ENCODE measurements around the gene CAMTA1. TPM values are rescaled to one million over a fixed set of nuclear protein-coding genes. Genes with fewer than 3 reads are reported as not detected.

Gene CAMTA1
- total and polyA plus RNA-seq, 2 experiments from 2014 or later = 89.0 to 145 TPM

DNA sequence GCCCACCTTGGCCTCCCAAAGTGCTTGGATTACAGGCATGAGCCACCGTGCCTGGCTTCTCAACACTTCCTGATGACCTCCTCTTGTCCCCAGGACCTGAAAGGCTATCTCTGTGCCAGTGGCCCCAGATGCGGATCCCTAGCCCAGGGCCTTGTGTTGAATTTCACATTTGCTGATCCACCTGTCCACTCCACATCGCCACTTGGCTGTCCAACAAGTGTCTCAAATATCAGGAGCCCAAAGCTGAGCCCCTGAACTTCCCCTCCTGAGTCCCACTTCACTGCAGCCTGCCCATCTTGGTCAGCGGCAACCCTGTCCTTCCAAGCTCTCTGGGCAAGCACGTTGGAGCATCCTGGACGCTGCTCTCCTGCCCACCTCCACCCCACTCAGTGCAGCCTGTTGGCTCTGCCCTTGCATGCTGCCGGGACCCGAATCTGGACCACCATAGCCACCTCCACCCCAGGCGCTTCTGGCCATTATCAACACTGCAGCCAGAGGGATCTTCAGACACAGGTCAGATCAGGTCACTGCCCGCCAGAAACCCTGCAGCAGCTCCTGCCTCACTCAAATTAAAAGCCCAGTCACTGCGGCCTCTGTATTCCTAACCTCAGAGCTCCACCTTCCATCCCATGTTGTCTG lies 633.3 kb downstream of the CAMTA1 start:
- no peak for DNase-seq (ENCODE audit: low spot score)
- H3K79me2 ChIP-seq = no peaks in the 10 kb centered on the region
- H3K4me2 ChIP-seq = no peak overlapping the region
- 88% methylated on average over 9 of the region's 11 CpGs for WGBS (ENCODE audit: low lambda C conversion rate, missing lambda C conversion rate)
- H3K4me3 ChIP-seq = no peak overlapping the region
- no peaks in the 10 kb centered on the region for H3K36me3 ChIP-seq (replicated peaks; ENCODE audit: insufficient read depth, low read depth)
- no peaks in the 10 kb centered on the region for H3K9me3 ChIP-seq (ENCODE audit: low read depth)
- H3K4me1 ChIP-seq (ENCODE audit: insufficient read depth) = no peaks in the 10 kb centered on the region
- no peaks in the 10 kb centered on the region for H3K27me3 ChIP-seq
- H2AFZ ChIP-seq = no peak overlapping the region
- no peak overlapping the region for H3K27ac ChIP-seq
- H4K20me1 ChIP-seq (ENCODE audit: insufficient read depth, poor library complexity, severe bottlenecking) = no peaks in the 10 kb centered on the region
- TF ChIP-seq CTCF (IDR thresholded peaks at IDR 0.05; ENCODE audit: poor library complexity) = no peak
- no peak for TF ChIP-seq EZH2phosphoT487 (IDR thresholded peaks at IDR 0.05; ENCODE audit: low read depth, severe bottlenecking, unreplicated experiment)
- no peak for TF ChIP-seq EZH2 (IDR thresholded peaks at IDR 0.05; ENCODE audit: borderline replicate concordance)
- H3K9me2 ChIP-seq (replicated peaks; ENCODE audit: insufficient read depth) = no peaks in the 10 kb centered on the region

DNA sequence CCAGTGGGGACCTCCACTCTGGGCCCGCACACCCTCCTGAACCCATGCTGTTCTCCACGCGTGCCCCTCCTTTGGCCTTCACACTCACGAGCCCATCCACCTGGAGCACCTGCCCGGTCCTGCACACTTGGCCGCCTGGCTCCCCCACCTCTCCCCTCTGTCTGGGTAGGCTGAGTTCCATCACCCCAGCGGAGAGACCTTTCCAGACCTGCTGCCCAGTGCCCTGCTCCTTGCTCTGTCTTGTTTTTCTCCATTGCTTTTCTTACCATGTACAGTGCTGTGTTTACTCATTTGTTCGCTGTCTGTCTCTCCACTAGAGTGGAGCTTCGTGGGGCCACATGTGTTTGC lies 634.8 kb downstream of the CAMTA1 start:
- H3K9me3 ChIP-seq (ENCODE audit: low read depth) = no peaks in the 10 kb centered on the region
- DNase-seq (ENCODE audit: low spot score) = no peak
- no peaks in the 10 kb centered on the region for H3K79me2 ChIP-seq
- no peaks in the 10 kb centered on the region for H3K9me2 ChIP-seq (replicated peaks; ENCODE audit: insufficient read depth)
- no peak overlapping the region for H3K4me3 ChIP-seq
- H3K4me2 ChIP-seq = no peak overlapping the region
- no peaks in the 10 kb centered on the region for H3K36me3 ChIP-seq (replicated peaks; ENCODE audit: insufficient read depth, low read depth)
- no peaks in the 10 kb centered on the region for H4K20me1 ChIP-seq (ENCODE audit: insufficient read depth, poor library complexity, severe bottlenecking)
- H3K27me3 ChIP-seq = no peaks in the 10 kb centered on the region
- TF ChIP-seq EZH2phosphoT487 (IDR thresholded peaks at IDR 0.05; ENCODE audit: low read depth, severe bottlenecking, unreplicated experiment) = no peak
- TF ChIP-seq EZH2 (IDR thresholded peaks at IDR 0.05; ENCODE audit: borderline replicate concordance) = no peak
- TF ChIP-seq CTCF (IDR thresholded peaks at IDR 0.05; ENCODE audit: poor library complexity) = no peak
- H2AFZ ChIP-seq = no peak overlapping the region
- WGBS (ENCODE audit: low lambda C conversion rate, missing lambda C conversion rate) = 80% methylated on average over 9 of the region's 9 CpGs
- no peaks in the 10 kb centered on the region for H3K4me1 ChIP-seq (ENCODE audit: insufficient read depth)
- no peak overlapping the region for H3K27ac ChIP-seq

DNA sequence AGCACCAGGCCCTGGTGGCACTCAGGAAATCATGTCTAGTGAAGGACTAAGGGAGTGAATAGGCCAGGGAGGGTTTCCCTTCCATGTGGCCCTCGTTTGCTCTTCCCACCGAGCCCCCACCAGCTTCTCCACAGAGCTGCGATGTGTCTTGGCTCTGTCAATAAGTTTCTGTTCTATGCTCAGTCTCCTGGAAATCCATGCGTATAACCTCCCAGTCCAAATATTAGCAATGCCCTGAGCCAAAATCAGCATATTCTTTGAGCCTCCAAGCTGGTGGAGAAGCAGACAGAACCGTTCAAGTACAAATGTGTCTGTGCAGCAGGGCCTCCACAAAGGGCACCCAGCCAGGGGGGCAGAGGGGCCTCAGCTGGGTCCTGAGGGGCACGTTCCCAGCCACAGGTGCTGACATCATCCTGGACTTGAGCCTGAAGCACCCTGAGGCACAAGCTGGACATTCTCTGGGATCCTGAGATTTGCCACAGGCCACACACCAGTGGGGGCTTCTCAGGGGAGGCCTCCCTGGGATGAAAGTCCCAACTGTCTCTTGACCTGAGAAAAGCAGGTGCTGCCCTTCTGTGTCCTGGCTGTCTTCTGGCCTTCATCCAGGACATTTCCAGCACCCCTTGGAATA lies 635.3 kb downstream of the CAMTA1 start:
- no peaks in the 10 kb centered on the region for H3K79me2 ChIP-seq
- no peak overlapping the region for H2AFZ ChIP-seq
- no peaks in the 10 kb centered on the region for H3K36me3 ChIP-seq (replicated peaks; ENCODE audit: insufficient read depth, low read depth)
- no peak overlapping the region for H3K4me2 ChIP-seq
- DNase-seq (ENCODE audit: low spot score) = no peak
- no peaks in the 10 kb centered on the region for H3K9me3 ChIP-seq (ENCODE audit: low read depth)
- H3K4me1 ChIP-seq (ENCODE audit: insufficient read depth) = no peaks in the 10 kb centered on the region
- WGBS (ENCODE audit: low lambda C conversion rate, missing lambda C conversion rate) = 87% methylated on average over 6 of the region's 6 CpGs
- H3K27ac ChIP-seq = no peak overlapping the region
- no peaks in the 10 kb centered on the region for H3K9me2 ChIP-seq (replicated peaks; ENCODE audit: insufficient read depth)
- no peak overlapping the region for H3K4me3 ChIP-seq
- H4K20me1 ChIP-seq (ENCODE audit: insufficient read depth, poor library complexity, severe bottlenecking) = no peaks in the 10 kb centered on the region
- no peaks in the 10 kb centered on the region for H3K27me3 ChIP-seq
- TF ChIP-seq EZH2 (IDR thresholded peaks at IDR 0.05; ENCODE audit: borderline replicate concordance) = no peak
- no peak for TF ChIP-seq CTCF (IDR thresholded peaks at IDR 0.05; ENCODE audit: poor library complexity)
- TF ChIP-seq EZH2phosphoT487 (IDR thresholded peaks at IDR 0.05; ENCODE audit: low read depth, severe bottlenecking, unreplicated experiment) = no peak

Measured in hepatocyte (in vitro differentiated cells).